Spinal cord (tissue), 10 donors: ENCODE data around the gene TRPC6. TPM values are rescaled to one million over a fixed set of nuclear protein-coding genes. Genes with fewer than 3 reads are reported as not detected.
A peak's percentile ranks its signal among the peaks of the same experiment; 100 is the strongest.

Experiments
- DNase-seq, 6 donors: peaks; one replicate each; pipeline versions ENCODE4 v3.0.0 to v3.0.0-alpha.2; 2013 to 2015; ENCODE audit warnings: low spot score in 6 of 6, low read depth in 4 of 6
- H3K27ac ChIP-seq: one replicate; pipeline ENCODE4 v1.5.1; 2013; ENCODE audit warnings: low read depth, low read length, control low read depth
- H3K27me3 ChIP-seq: one replicate; pipeline ENCODE4 v1.6.1; 2013; ENCODE audit warnings: low read length; ENCODE audit not compliant: control insufficient read depth, insufficient read depth
- H3K36me3 ChIP-seq: one replicate; pipeline ENCODE4 v1.6.1; 2013; ENCODE audit warnings: low read length; ENCODE audit not compliant: control insufficient read depth, insufficient read depth
- H3K4me1 ChIP-seq: one replicate; pipeline ENCODE4 v1.6.1; 2013; ENCODE audit warnings: low read length; ENCODE audit not compliant: control insufficient read depth, insufficient read depth
- H3K4me3 ChIP-seq: one replicate; pipeline ENCODE4 v1.5.1; 2013; ENCODE audit warnings: low read depth, low read length, control low read depth
- H3K9me3 ChIP-seq: one replicate; pipeline ENCODE4 v1.6.1; 2013; ENCODE audit warnings: low read length; ENCODE audit not compliant: control insufficient read depth, insufficient read depth
- WGBS: methylation state at CpG from one replicate; pipeline ENCODE4 v1.1.5; 2013; ENCODE audit warnings: missing lambda C conversion rate; ENCODE audit not compliant: insufficient coverage; 5-methylcytosine and 5-hydroxymethylcytosine counted together
- polyA plus RNA-seq, 2 donors: library from polyadenylated mRNA; unstranded; fragments of 120-200 nt; gene quantifications; one replicate each; pipeline ENCODE4 v1.2.1, GENCODE V29; 2013; ENCODE audit not compliant: insufficient read length in 2 of 2
- total RNA-seq, 2 donors: library from RNA; depleted of rRNA in 1 of 2; stranded (reverse); fragments of 120-200 nt in 1 of 2; fragments of >200 nt in 1 of 2; gene quantifications; one replicate each; pipeline versions ENCODE4 v1.2.3 to v1.2.4, GENCODE V29; 2013 to 2014
- donor health status: healthy.

The TRPC6 gene
- total and polyA plus RNA-seq, 4 donors, result 3.5 to 9.8 (median 5.0) TPM

DNA sequence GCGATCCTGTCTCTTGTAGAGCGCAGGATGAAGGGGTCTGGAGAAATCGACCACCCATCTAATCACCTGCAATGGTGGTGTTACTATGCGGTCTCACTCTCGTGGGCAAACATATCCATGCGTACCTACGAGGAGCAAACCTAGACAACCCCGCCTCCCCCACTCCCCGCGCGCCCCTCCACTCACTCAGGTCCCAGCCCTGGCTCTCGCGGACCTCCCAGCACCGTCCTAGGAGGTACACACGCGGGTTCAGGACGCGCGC lies 887 bp downstream of the TRPC6 start:
- Histone ChIP-seq H3K27ac (no peak overlapping the region), H3K4me1 (peaks cover 18% of the 10 kb centered on the region), H3K9me3 (no peaks in the 10 kb centered on the region), H3K4me3 (peak overlapping the region; percentile 20), H3K27me3 (peaks cover 25% of the 10 kb centered on the region), H3K36me3 (no peaks in the 10 kb centered on the region)
- 0% methylated on average over 16 of the region's 19 CpGs for WGBS
- DNase-seq, result peak in 2 of 6 donors; percentile 35 to 55

DNA sequence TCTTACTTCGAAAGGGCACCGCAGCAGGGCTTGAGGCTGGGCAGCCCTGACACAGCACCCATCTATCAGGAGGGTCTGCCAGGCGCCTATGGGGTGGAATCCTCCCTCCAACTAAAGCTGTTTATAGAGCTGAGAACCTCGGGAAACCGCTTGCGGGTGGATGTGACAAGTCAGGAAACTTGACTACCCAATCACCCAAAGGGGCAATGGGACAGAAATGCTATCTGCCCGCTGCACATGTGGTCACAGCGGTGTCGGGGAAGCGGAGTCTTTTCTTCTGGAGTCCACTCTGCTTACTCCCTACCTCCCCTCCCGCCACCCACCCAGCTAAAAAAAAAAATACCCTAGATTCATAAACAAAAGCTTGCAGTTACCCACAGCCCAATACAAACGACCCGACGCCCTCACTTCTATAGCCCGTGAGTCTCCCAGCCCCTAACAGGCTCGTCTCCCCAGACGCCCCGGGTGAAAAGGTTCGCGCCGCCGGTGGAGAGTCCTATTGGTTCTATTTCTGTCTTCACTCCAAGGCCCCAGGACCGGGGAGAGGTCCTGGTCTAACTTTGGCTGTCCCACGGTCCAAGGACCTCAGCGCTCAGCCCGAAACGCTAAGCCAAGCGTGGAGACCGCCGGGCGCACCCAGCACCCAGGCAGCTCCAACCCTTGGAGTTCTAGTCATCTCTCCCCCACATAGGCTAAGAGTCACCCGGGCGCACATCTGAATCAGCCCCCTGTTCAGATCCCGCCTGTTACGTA lies 1.4 kb downstream of the TRPC6 start:
- H3K9me3 ChIP-seq, result no peaks in the 10 kb centered on the region
- peak in 1 of 6 donors; percentile 1 for DNase-seq
- peak overlapping the region; percentile 20 for H3K4me3 ChIP-seq
- H3K36me3 ChIP-seq, result no peaks in the 10 kb centered on the region
- peaks cover 18% of the 10 kb centered on the region for H3K4me1 ChIP-seq
- no peak overlapping the region for H3K27ac ChIP-seq
- 4% methylated on average over 31 of the region's 35 CpGs for WGBS
- H3K27me3 ChIP-seq, result peaks cover 27% of the 10 kb centered on the region

DNA sequence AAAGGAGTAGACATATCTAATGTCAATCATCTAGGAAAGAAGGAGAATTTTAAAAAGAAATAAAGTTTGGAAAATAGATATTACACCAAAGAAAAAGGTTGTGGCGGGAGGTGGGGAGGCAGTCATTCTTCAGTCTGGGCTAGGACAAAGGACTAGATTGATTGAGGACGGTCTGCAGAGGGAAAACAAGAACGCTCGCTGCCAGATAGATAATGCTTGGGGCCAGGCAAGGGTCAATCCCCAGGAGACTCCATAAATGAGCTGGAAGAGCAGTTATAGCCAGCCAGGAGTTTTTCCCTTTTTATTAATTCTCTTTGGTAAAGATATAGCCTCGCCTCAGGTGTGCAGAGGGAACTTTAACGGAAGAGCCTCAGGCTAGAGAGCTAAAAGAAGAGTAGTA lies 6.3 kb downstream of the TRPC6 start:
- WGBS, result 34% methylated on average over 6 of the region's 6 CpGs
- Histone ChIP-seq H3K27me3 (peaks cover 14% of the 10 kb centered on the region), H3K4me1 (peaks cover 4% of the 10 kb centered on the region), H3K4me3 (no peak overlapping the region), H3K36me3 (no peaks in the 10 kb centered on the region), H3K9me3 (no peaks in the 10 kb centered on the region), H3K27ac (no peak overlapping the region)
- DNase-seq, result no peak

DNA sequence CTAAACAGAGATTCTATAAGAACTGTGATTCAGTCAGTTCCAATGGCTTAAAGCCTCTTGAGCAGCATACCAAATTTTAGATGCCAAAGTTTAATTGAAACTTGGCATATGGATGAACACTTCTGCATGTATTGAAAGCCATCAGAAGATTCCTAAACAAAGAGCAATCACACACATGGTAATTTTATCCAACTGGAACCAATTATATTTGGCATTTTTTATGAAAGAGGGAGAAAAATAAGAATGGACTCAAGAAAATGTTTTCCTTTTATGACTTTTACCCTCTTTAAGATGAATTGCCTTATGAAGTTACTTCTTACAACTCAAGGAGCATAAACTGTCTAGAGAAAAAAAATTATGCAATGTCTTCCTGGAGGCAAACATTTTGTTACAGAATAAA lies 7.4 kb downstream of the TRPC6 start:
- H3K9me3 ChIP-seq, result no peaks in the 10 kb centered on the region
- peaks cover 4% of the 10 kb centered on the region for H3K27me3 ChIP-seq
- no peak overlapping the region for H3K4me3 ChIP-seq
- no peaks in the 10 kb centered on the region for H3K36me3 ChIP-seq
- DNase-seq, result peak in 1 of 6 donors; percentile 16
- H3K27ac ChIP-seq, result no peak overlapping the region
- no peaks in the 10 kb centered on the region for H3K4me1 ChIP-seq

DNA sequence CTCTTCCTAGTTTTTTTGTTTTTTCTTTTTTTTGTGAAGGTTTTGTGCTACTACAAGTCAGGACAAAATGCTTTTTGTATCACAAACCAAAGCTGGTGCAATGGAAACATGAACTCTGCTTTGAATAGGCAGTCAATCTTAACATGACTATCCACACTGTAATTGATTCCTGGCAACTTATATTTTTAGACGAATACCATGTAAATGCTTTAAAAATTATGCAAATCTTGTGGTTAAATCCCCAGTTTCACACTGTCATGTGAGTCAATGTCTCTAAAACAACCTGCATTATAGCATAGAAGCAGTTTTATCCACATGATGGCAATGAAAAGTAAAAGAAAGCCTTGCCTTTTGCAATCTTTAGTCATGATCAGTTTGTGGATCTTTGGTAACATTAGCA lies 8.9 kb downstream of the TRPC6 start:
- Histone ChIP-seq H3K9me3 (no peaks in the 10 kb centered on the region), H3K4me1 (no peaks in the 10 kb centered on the region), H3K27me3 (peaks cover 3% of the 10 kb centered on the region), H3K36me3 (no peaks in the 10 kb centered on the region), H3K27ac (no peak overlapping the region), H3K4me3 (no peak overlapping the region)
- WGBS, result no CpG with 5 or more reads among the region's 1 CpG
- no peak for DNase-seq

DNA sequence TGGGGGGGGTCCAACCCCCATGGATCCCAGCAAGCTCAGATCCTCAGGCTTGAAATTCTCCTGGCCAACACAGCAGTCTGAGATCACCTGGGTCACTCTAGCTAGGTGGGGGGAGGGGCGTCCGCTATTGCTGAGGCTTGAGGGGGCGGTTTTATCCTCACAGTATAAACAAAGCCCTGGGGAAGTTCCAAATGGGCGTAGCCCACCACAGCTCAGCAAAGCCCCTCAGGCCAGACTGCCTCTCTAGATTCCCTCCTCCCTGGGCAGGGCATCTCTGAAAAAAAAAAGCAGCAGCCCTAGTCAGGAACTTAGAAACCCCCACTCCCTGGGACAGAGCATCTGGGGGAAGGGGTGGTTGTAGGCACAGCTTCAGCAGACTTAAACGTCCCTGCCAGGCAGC lies 16.7 kb downstream of the TRPC6 start:
- WGBS, result no CpG with 5 or more reads among the region's 5 CpGs
- no peak for DNase-seq

DNA sequence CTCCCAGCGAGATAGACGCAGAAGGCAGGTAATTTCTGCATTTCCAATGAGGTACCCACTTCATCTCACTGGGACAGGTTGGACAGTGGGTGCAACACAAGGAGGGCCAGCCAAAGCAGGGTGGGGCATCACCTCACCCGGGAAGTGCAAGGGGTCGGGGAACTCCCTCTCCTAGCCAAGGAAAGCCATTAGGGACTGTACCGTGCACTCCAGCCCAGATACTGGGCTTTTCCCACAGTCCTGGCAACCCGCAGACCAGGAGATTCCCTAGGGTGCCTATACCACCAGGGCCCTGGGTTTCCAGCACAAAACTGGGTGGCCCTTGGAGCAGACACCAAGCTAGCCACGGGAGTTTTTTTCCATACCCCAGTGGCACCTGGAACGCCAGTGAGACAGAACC lies 17.2 kb downstream of the TRPC6 start:
- Histone ChIP-seq H3K27me3 (no peaks in the 10 kb centered on the region), H3K27ac (no peak overlapping the region), H3K36me3 (no peaks in the 10 kb centered on the region), H3K9me3 (no peaks in the 10 kb centered on the region), H3K4me3 (no peak overlapping the region), H3K4me1 (no peaks in the 10 kb centered on the region)
- DNase-seq, result no peak
- 65% methylated on average over 6 of the region's 8 CpGs for WGBS

More for the DNA sequence above, 16.7 kb downstream of the TRPC6 start:
- H3K36me3 ChIP-seq, result no peaks in the 10 kb centered on the region
- no peak overlapping the region for H3K4me3 ChIP-seq
- H3K9me3 ChIP-seq, result no peaks in the 10 kb centered on the region
- no peaks in the 10 kb centered on the region for H3K4me1 ChIP-seq
- no peaks in the 10 kb centered on the region for H3K27me3 ChIP-seq
- H3K27ac ChIP-seq, result no peak overlapping the region

DNA sequence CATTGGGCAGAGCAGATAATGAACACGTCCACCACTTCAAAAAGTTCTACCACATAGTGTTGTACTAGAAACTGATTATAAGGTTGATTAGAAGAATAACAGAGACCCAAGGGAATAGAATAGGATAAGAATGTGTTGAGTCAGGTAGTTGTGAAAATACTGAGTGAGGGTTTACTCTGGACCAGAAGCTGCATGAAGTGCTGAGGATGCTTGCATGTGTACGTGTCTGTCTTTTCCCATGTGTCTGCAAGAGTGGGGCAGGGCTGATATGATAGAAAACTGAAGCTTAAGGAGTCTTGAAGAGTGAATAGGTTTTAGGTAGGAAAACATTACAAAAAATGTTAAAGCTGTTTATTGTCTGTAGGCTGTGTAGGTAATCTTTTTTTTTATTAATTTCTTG lies 20.6 kb downstream of the TRPC6 start:
- no peaks in the 10 kb centered on the region for H3K9me3 ChIP-seq
- H3K4me3 ChIP-seq, result no peak overlapping the region
- 100% methylated on average over 1 of the region's 2 CpGs for WGBS
- no peaks in the 10 kb centered on the region for H3K4me1 ChIP-seq
- no peak for DNase-seq
- no peaks in the 10 kb centered on the region for H3K27me3 ChIP-seq
- H3K36me3 ChIP-seq, result no peaks in the 10 kb centered on the region
- H3K27ac ChIP-seq, result no peak overlapping the region

DNA sequence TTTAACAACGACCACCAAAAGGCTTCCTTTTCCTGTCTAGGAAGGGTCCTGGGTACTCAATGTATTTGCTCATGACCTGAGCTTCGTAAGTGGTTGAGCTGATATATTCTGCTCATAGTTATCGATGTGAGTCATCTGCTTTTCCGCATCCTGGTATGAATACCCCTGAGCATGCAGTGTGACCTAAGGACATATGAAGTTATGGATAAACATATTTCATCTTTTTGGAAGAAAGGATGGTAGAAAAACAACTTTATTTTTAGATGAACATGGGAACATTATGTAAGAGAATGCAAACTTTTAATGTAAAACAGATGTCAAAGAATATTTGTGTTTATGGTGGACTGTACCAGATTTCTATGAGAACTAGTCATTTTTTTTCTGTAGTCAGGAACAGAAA lies 28.4 kb downstream of the TRPC6 start:
- DNase-seq, result no peak
- 100% methylated on average over 1 of the region's 4 CpGs for WGBS
- no peaks in the 10 kb centered on the region for H3K27me3 ChIP-seq
- H3K36me3 ChIP-seq, result no peaks in the 10 kb centered on the region
- no peak overlapping the region for H3K27ac ChIP-seq
- no peak overlapping the region for H3K4me3 ChIP-seq
- H3K4me1 ChIP-seq, result no peaks in the 10 kb centered on the region
- H3K9me3 ChIP-seq, result no peaks in the 10 kb centered on the region

DNA sequence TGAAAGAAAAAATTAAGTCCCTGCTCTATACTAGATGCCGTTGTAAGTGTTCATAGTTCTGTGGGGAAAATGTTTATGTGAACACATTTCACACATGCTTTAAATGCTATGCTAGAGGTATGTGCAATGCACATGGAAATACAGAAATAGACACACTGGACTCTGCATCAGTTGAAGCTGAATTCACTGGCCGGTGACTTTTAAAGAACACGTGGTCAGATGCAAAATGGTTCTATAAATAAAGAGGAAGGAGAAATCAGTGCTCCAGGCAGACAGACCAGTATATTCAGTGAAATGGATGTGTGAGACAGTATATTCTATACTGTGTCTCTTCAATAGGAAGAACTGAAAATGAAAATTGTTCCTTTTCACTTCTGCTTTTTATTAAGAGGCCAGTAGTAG lies 29.9 kb downstream of the TRPC6 start:
- Histone ChIP-seq H3K27me3 (no peaks in the 10 kb centered on the region), H3K4me3 (no peak overlapping the region), H3K36me3 (no peaks in the 10 kb centered on the region), H3K9me3 (no peaks in the 10 kb centered on the region), H3K27ac (no peak overlapping the region), H3K4me1 (no peaks in the 10 kb centered on the region)
- WGBS, result 80% methylated on average over 1 of the region's 3 CpGs
- DNase-seq, result peak in 1 of 6 donors; percentile 36
